Esophagus (tissue), 2 donors: ENCODE measurements around the gene NDUFA9. TPM values are rescaled to one million over a fixed set of nuclear protein-coding genes. Genes with fewer than 3 reads are reported as not detected.

Experiments
- H3K27ac ChIP-seq, 2 donors: one replicate each; pipeline ENCODE4 v1.5.1; 2013; ENCODE audit warnings: low read depth in 2 of 2, mild to moderate bottlenecking in 2 of 2, inconsistent platforms in 1 of 2, low read length in 1 of 2, moderate library complexity in 1 of 2
- H3K27me3 ChIP-seq, 2 donors: one replicate each; pipeline ENCODE4 v1.6.1; 2013; ENCODE audit warnings: low read length in 2 of 2, control low read depth in 1 of 2, mild to moderate bottlenecking in 1 of 2; ENCODE audit not compliant: insufficient read depth in 2 of 2, control insufficient read depth in 1 of 2
- H3K36me3 ChIP-seq, 2 donors: one replicate each; pipeline ENCODE4 v1.6.1; 2013; ENCODE audit warnings: low read length in 1 of 2; ENCODE audit not compliant: control insufficient read depth in 2 of 2, insufficient read depth in 2 of 2
- H3K4me1 ChIP-seq, 2 donors: one replicate each; pipeline ENCODE4 v1.6.1; 2013; ENCODE audit warnings: low read length in 1 of 2; ENCODE audit not compliant: control insufficient read depth in 2 of 2, insufficient read depth in 2 of 2
- H3K4me3 ChIP-seq, 2 donors: one replicate each; pipeline ENCODE4 v1.5.1; 2013; ENCODE audit warnings: low read length in 2 of 2, mild to moderate bottlenecking in 2 of 2, low read depth in 1 of 2, moderate library complexity in 1 of 2
- H3K9me3 ChIP-seq, 2 donors: one replicate each; pipeline ENCODE4 v1.6.1; 2013; ENCODE audit warnings: mild to moderate bottlenecking in 2 of 2, low read depth in 1 of 2, low read length in 1 of 2, moderate library complexity in 1 of 2; ENCODE audit not compliant: control insufficient read depth in 2 of 2, insufficient read depth in 1 of 2
- WGBS, 2 donors: extraction: QIAGEN DNeasy Blood & Tissue Kit; methylation state at CpG; one replicate each; pipeline ENCODE4 v1.1.7; 2013; 5-methylcytosine and 5-hydroxymethylcytosine counted together
- polyA plus RNA-seq, 2 donors: library from polyadenylated mRNA; stranded (reverse); fragments of 200-250 nt; gene quantifications; one replicate each; pipeline ENCODE4 v1.2.3, GENCODE V29; 2013
- donor health status: healthy with polysubstance abuse.
- donor health status: Bipolar disorder and iron deficiency.

NDUFA9 gene
- polyA plus RNA-seq, 2 donors = 43.5 to 69.3 TPM

DNA sequence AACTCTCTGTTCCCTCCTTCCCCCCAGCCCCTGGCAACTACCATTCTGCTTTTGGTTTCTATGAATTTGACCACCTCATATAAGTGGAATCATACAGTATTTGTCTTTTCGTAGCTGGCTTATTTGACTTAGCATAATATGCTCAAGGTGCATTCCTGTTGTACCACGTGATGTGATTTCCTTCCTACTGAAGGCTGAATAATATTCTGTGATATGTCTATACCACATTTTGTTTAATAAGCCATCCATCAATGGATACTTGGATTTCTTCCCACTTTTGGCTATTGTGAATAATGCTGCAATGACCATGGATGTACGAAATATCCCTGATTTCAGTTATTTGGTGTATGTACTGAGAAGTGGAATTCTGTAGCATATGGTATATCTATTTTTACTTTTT, 16.3 kb downstream of the NDUFA9 start:
- H3K27me3 ChIP-seq = no peaks in the 10 kb centered on the region
- H3K4me3 ChIP-seq = no peak overlapping the region
- 95 to 97% methylated on average over 3 of the region's 3 CpGs for whole genome bisulfite sequencing, 2 donors
- no peaks in the 10 kb centered on the region for H3K9me3 ChIP-seq
- peaks cover 10 to 12% of the 10 kb centered on the region in 2 donors for H3K36me3 ChIP-seq
- no peak overlapping the region for H3K27ac ChIP-seq
- H3K4me1 ChIP-seq = no peaks in the 10 kb centered on the region

- Histone ChIP-seq H3K27me3 (no peaks in the 10 kb centered on the region), H3K4me3 (no peak overlapping the region)
- WGBS, 2 donors = 84 to 92% methylated on average over 2 of the region's 2 CpGs
Observed at GRCh38 chr12:4679711-4680110, 30.8 kb downstream of the NDUFA9 start.

GRCh38 chr12:4681732-4682131, 32.8 kb downstream of the NDUFA9 start:
- WGBS, 2 donors = 91 to 98% methylated on average over 3 of the region's 3 CpGs
- Histone ChIP-seq H3K36me3 (peaks cover 8 to 12% of the 10 kb centered on the region in 2 donors), H3K4me1 (no peaks in the 10 kb centered on the region)

More at GRCh38 chr12:4679711-4680110, 30.8 kb downstream of the NDUFA9 start:
- no peak overlapping the region for H3K27ac ChIP-seq
- H3K9me3 ChIP-seq = no peaks in the 10 kb centered on the region
- H3K4me1 ChIP-seq = no peaks in the 10 kb centered on the region
- H3K36me3 ChIP-seq = peaks cover 0 to 4% of the 10 kb centered on the region in 2 donors

GRCh38 chr12:4685317-4685716, 36.4 kb downstream of the NDUFA9 start:
- Histone ChIP-seq H3K4me1 (no peaks in the 10 kb centered on the region), H3K36me3 (peaks cover 19 to 20% of the 10 kb centered on the region in 2 donors)

More at GRCh38 chr12:4681732-4682131, 32.8 kb downstream of the NDUFA9 start:
- Histone ChIP-seq H3K27me3 (no peaks in the 10 kb centered on the region), H3K27ac (no peak overlapping the region), H3K4me3 (no peak overlapping the region), H3K9me3 (no peaks in the 10 kb centered on the region)

GRCh38 chr12:4690760-4691159, 41.8 kb downstream of the NDUFA9 start:
- H3K4me1 ChIP-seq = no peaks in the 10 kb centered on the region
- no peak overlapping the region for H3K4me3 ChIP-seq
- no peak overlapping the region for H3K27ac ChIP-seq
- WGBS, 2 donors = 94 to 95% methylated on average over 5 of the region's 5 CpGs
- H3K36me3 ChIP-seq = peaks cover 14% of the 10 kb centered on the region in 2 donors
- H3K9me3 ChIP-seq = no peaks in the 10 kb centered on the region
- no peaks in the 10 kb centered on the region for H3K27me3 ChIP-seq

More at GRCh38 chr12:4685317-4685716, 36.4 kb downstream of the NDUFA9 start:
- Histone ChIP-seq H3K27ac (no peak overlapping the region), H3K9me3 (no peaks in the 10 kb centered on the region), H3K4me3 (no peak overlapping the region), H3K27me3 (no peaks in the 10 kb centered on the region)
- 88 to 89% methylated on average over 8 of the region's 8 CpGs for WGBS, 2 donors

Other genes with a start within 250 kb of the NDUFA9 start
- not detected for gene FGF6, start 203.3 kb upstream of the NDUFA9 start, polyA plus RNA-seq
- 1 to 10 TPM; 2.6 to 7.0 TPM for gene RAD51AP1, start 110.2 kb upstream of the NDUFA9 start, polyA plus RNA-seq
- gene DYRK4, start 86.9 kb upstream of the NDUFA9 start, polyA plus RNA-seq = 10 to 100 TPM; 27.1 to 34.7 TPM
- gene AKAP3, start 63 bp upstream of the NDUFA9 start, polyA plus RNA-seq = under 1 TPM; 0.36 to 0.75 TPM
- under 1 TPM; 0.05 to 0.08 TPM for gene GALNT8, start 71.3 kb downstream of the NDUFA9 start, polyA plus RNA-seq